Bone marrow (tissue), 2 donors: ENCODE measurements around the gene STRIT1.
"Not testable (repeated sequence)": the region's sequence is repeated elsewhere in the genome, so short reads cannot be mapped to it uniquely, and the experiment has no call there.

Source experiments
- DNase-seq, 2 donors: peaks; one replicate each; lab custom pipeline; 2025; lab: John Stamatoyannopoulos, UW

The STRIT1 gene

GRCh38 chr3:155313300-155313699 lies 19.8 kb upstream of the STRIT1 start:
- no peak for DNase-seq

- no peak for DNase-seq
Measured at GRCh38 chr3:155312781-155313180, 19.3 kb upstream of the STRIT1 start.

- DNase-seq, result no peak
Measured at GRCh38 chr3:155309581-155309980, 16.1 kb upstream of the STRIT1 start.

GRCh38 chr3:155308831-155309230 lies 15.3 kb upstream of the STRIT1 start:
- DNase-seq, result no peak

- no peak for DNase-seq
Measured at GRCh38 chr3:155307183-155307582, 13.7 kb upstream of the STRIT1 start.

- DNase-seq, result no peak
Measured at GRCh38 chr3:155304394-155304793, 10.9 kb upstream of the STRIT1 start.

- DNase-seq, result no peak
Measured at GRCh38 chr3:155303540-155304097, 10.1 kb upstream of the STRIT1 start.

- DNase-seq, result no peak
Measured at GRCh38 chr3:155302891-155303290, 9.4 kb upstream of the STRIT1 start.

GRCh38 chr3:155302481-155302880 lies 9.0 kb upstream of the STRIT1 start:
- DNase-seq, result no peak

GRCh38 chr3:155297100-155297499 lies 3.6 kb upstream of the STRIT1 start:
- no peak for DNase-seq

- no peak for DNase-seq
Measured at GRCh38 chr3:155296413-155296812, 2.9 kb upstream of the STRIT1 start.

- no peak for DNase-seq
Measured at GRCh38 chr3:155292693-155293092, 790 bp downstream of the STRIT1 start.

GRCh38 chr3:155292133-155292532 lies 1.4 kb downstream of the STRIT1 start:
- DNase-seq, result no peak

GRCh38 chr3:155286736-155287135 lies 6.7 kb downstream of the STRIT1 start:
- DNase-seq, result no peak

- no peak for DNase-seq
Measured at GRCh38 chr3:155285936-155286335, 7.5 kb downstream of the STRIT1 start.

- no peak for DNase-seq
Measured at GRCh38 chr3:155283092-155284056, 10.1 kb downstream of the STRIT1 start.

GRCh38 chr3:155282385-155283091 lies 10.9 kb downstream of the STRIT1 start:
- no peak for DNase-seq

GRCh38 chr3:155281912-155282311 lies 11.6 kb downstream of the STRIT1 start:
- DNase-seq, result no peak

- not testable (repeated sequence) for DNase-seq
Measured at GRCh38 chr3:155276089-155276488, 17.4 kb downstream of the STRIT1 start.

GRCh38 chr3:155275159-155275754 lies 18.2 kb downstream of the STRIT1 start:
- DNase-seq, result not testable (repeated sequence)

- not testable (repeated sequence) for DNase-seq
Measured at GRCh38 chr3:155274435-155274834, 19.0 kb downstream of the STRIT1 start.

- DNase-seq, result no peak
Measured at GRCh38 chr3:155271343-155271613, 22.2 kb downstream of the STRIT1 start.
